22Rv1 (cell line): ENCODE measurements around the gene FAM8A1.

ENCODE experiments used
- CTCF ChIP-seq: fragments of 450-650 bp; IDR thresholded peaks from 2 replicates; pipeline ENCODE4 v1.5.1; 2017; ENCODE audit warnings: mild to moderate bottlenecking
- ZFX ChIP-seq: fragments of 450-650 bp; IDR thresholded peaks from 2 replicates; pipeline ENCODE4 v1.6.1; 2017; ENCODE audit warnings: antibody characterized with exemption, borderline replicate concordance

- TF ChIP-seq CTCF (no peak), ZFX (no peak)
Observed at GRCh38 chr6:17621003-17621402, 20.9 kb downstream of the FAM8A1 start.
